Hematopoietic multipotent progenitor cell treated with erythropoietin and hydrocortisone succinate and interleukin-3 and kit ligand, for 6 days (in vitro differentiated cells): ENCODE data around the gene PNMA8B.

Source experiments
- DNase-seq: peaks from one replicate; pipeline ENCODE4 v3.0.0-alpha.2; 2015

The PNMA8B gene

GRCh38 chr19:46451352-46451751, 44.3 kb downstream of the PNMA8B start:
- DNase-seq: no peak

GRCh38 chr19:46450737-46451136, 44.9 kb downstream of the PNMA8B start:
- no peak for DNase-seq

- no peak for DNase-seq
Measured at GRCh38 chr19:46449228-46449627, 46.4 kb downstream of the PNMA8B start.

GRCh38 chr19:46448601-46449000, 47.1 kb downstream of the PNMA8B start:
- no peak for DNase-seq

- DNase-seq: no peak
Measured at GRCh38 chr19:46447824-46448223, 47.8 kb downstream of the PNMA8B start.

- no peak for DNase-seq
Measured at GRCh38 chr19:46447006-46447405, 48.7 kb downstream of the PNMA8B start.

- DNase-seq: no peak
Measured at GRCh38 chr19:46446021-46446420, 49.6 kb downstream of the PNMA8B start.

GRCh38 chr19:46442808-46443450, 52.7 kb downstream of the PNMA8B start:
- DNase-seq: no peak

- no peak for DNase-seq
Measured at GRCh38 chr19:46441866-46442265, 53.8 kb downstream of the PNMA8B start.
